KBM-7 (cell line): ENCODE data around the gene ETV5.

Source experiments
- DNase-seq: peaks from one replicate; pipeline ENCODE4 v3.0.0-alpha.2; 2015
- in situ Hi-C: fragments of 300-500 bp; cut with MboI; formaldehyde crosslinking; loops from 2 replicates; pipeline ENCODE4 v1.14.3; 2020; ENCODE audit warnings: low sequenced_read_pairs, low pct_unique_long_range_greater_than_20kb, mixed read lengths

ETV5 gene

GRCh38 chr3:186002884-186003472, 105.9 kb downstream of the ETV5 start:
- peak; percentile 51 for DNase-seq
- in situ Hi-C loops = no loop called here

- in situ Hi-C loops = no loop called here
Measured at GRCh38 chr3:186001842-186002241, 107.0 kb downstream of the ETV5 start.

GRCh38 chr3:185999221-185999620, 109.7 kb downstream of the ETV5 start:
- DNase-seq = no peak
- in situ Hi-C loops = loop anchor here (25.0 kb wide), 1 partner anchor 538 kb away; the partner anchor contains the start of gene CRYGS

More at GRCh38 chr3:186001842-186002241, 107.0 kb downstream of the ETV5 start:
- DNase-seq = peak; percentile 21

GRCh38 chr3:185998136-185998535, 110.8 kb downstream of the ETV5 start:
- DNase-seq = peak; percentile 36
- in situ Hi-C loops = loop anchor here (25.0 kb wide), 1 partner anchor 539 kb away; the partner anchor contains the start of gene CRYGS

- DNase-seq = no peak
- in situ Hi-C loops = loop anchor here (25.0 kb wide), 1 partner anchor 540 kb away; the partner anchor contains the start of gene CRYGS
Measured at GRCh38 chr3:185997130-185997529, 111.8 kb downstream of the ETV5 start.
